Limb (tissue), 2 donors: ENCODE measurements around the gene OVCH2.

ENCODE experiments used
- DNase-seq, 2 donors: peaks; one replicate each; pipeline ENCODE4 v3.0.0-alpha.2; 2016; ENCODE audit errors: extremely low spot score in 2 of 2

OVCH2 gene

GRCh38 chr11:7642747-7643146, 63.5 kb downstream of the OVCH2 start:
- peak in 1 of 2 donors; percentile 0 for DNase-seq

- peak in 1 of 2 donors; percentile 1 for DNase-seq
Observed at GRCh38 chr11:7640816-7641215, 65.5 kb downstream of the OVCH2 start.

GRCh38 chr11:7639643-7640025, 66.6 kb downstream of the OVCH2 start:
- peak in 1 of 2 donors; percentile 4 for DNase-seq
